ENCODE measurements around the gene ITPK1.

The ITPK1 gene

GRCh38 chr14:92950773-92951172, 165.0 kb downstream of the ITPK1 start:
- no peak for DNase-seq (ENCODE audit: extremely low spot score)
- TF ChIP-seq CTCF (IDR thresholded peaks at IDR 0.05; ENCODE audit: control extremely low read depth, extremely low read depth, low read depth, missing control alignments) = no peak
- POLR2A ChIA-PET = no interaction called here
- CTCF ChIA-PET = no interaction called here

GRCh38 chr14:92950193-92950540, 165.6 kb downstream of the ITPK1 start:
- TF ChIP-seq CTCF (IDR thresholded peaks at IDR 0.05; ENCODE audit: control extremely low read depth, extremely low read depth, low read depth, missing control alignments) = no peak
- CTCF ChIA-PET = no interaction called here
- POLR2A ChIA-PET = no interaction called here
- no peak for DNase-seq (ENCODE audit: extremely low spot score)

- ChIA-PET CTCF (no interaction called here), POLR2A (interaction anchor here (0.5 kb wide), 1 partner anchor 206 kb away, joined by 5 read pairs; no protein-coding TSS in a partner anchor)
- TF ChIP-seq CTCF (IDR thresholded peaks at IDR 0.05; ENCODE audit: control extremely low read depth, extremely low read depth, low read depth, missing control alignments) = no peak
- DNase-seq (ENCODE audit: extremely low spot score) = no peak
These were observed 166.1 kb downstream of the ITPK1 start for GRCh38 chr14:92949496-92950192.

- ChIA-PET CTCF (no interaction called here), POLR2A (no interaction called here)
- no peak for TF ChIP-seq CTCF (IDR thresholded peaks at IDR 0.05; ENCODE audit: control extremely low read depth, extremely low read depth, low read depth, missing control alignments)
- DNase-seq (ENCODE audit: extremely low spot score) = no peak
These were observed 167.1 kb downstream of the ITPK1 start for GRCh38 chr14:92948647-92949046.

GRCh38 chr14:92946847-92947545, 168.7 kb downstream of the ITPK1 start:
- POLR2A ChIA-PET = no interaction called here
- no peak for DNase-seq (ENCODE audit: extremely low spot score)
- CTCF ChIA-PET = interaction anchor here (1.3 to 2.0 kb wide), 3 partner anchors 167 to 192 kb away, joined by 5 to 6 read pairs (median 5); no protein-coding TSS in a partner anchor
- TF ChIP-seq CTCF (IDR thresholded peaks at IDR 0.05; ENCODE audit: control extremely low read depth, extremely low read depth, low read depth, missing control alignments) = no peak

GRCh38 chr14:92945959-92946846, 169.5 kb downstream of the ITPK1 start:
- ChIA-PET CTCF (interaction anchor here (1.3 to 2.0 kb wide), 3 partner anchors 167 to 232 kb away, joined by 3 to 5 read pairs (median 5); no protein-coding TSS in a partner anchor), POLR2A (no interaction called here)
- no peak for DNase-seq (ENCODE audit: extremely low spot score)
- no peak for TF ChIP-seq CTCF (IDR thresholded peaks at IDR 0.05; ENCODE audit: control extremely low read depth, extremely low read depth, low read depth, missing control alignments)
